ENCODE measurements around the gene ZNF599. TPM values are rescaled to one million over a fixed set of nuclear protein-coding genes. Genes with fewer than 3 reads are reported as not detected.
A peak's percentile ranks its signal among the peaks of the same experiment; 100 is the strongest.

Gene ZNF599
- total and polyA plus RNA-seq, 7 donors = 1.6 to 5.6 (median 2.6) TPM

- peak overlapping the region; percentile 96 for H3K27ac ChIP-seq
- no peak for TF ChIP-seq CTCF (IDR thresholded peaks at IDR 0.05)
- ATAC-seq = no peak
- intact Hi-C loops (cut with DNase I) = loop anchor here (5.0 to 10.0 kb wide), 2 partner anchors 38 to 60 kb away; partner anchors contain the start of genes SCGB2B2 (in 1 of the 2), ZNF302 (in 1 of the 2) and ZNF599 (in 1 of the 2)
- H3K27me3 ChIP-seq (ENCODE audit: insufficient read depth in 3 of 3, low read length in 2 of 3) = no peaks in the 10 kb centered on the region
- peak overlapping the region; percentile 71 for H3K4me3 ChIP-seq
- H3K4me1 ChIP-seq = peaks cover 19% of the 10 kb centered on the region
- no peak for DNase-seq
- 12% methylated on average over 16 of the region's 16 CpGs for WGBS, 3 donors
- peaks cover 11 to 42% of the 10 kb centered on the region in 2 donors for H3K36me3 ChIP-seq (ENCODE audit: insufficient read depth in 1 of 2, low read depth in 1 of 2)
- peaks cover 6% of the 10 kb centered on the region for H3K9me3 ChIP-seq
These were observed 38.4 kb downstream of the ZNF599 start for GRCh38 chr19:34734537-34735103.

GRCh38 chr19:34733746-34734536 lies 39.1 kb downstream of the ZNF599 start, which contains the start of gene ZNF181:
Gene ZNF181, plus strand, starts transcription at chr19:34734243. Its CDS starts 795 bp downstream, at chr19:34735038.
- no peak for TF ChIP-seq CTCF (IDR thresholded peaks at IDR 0.05)

GRCh38 chr19:34733266-34733745 lies 39.7 kb downstream of the ZNF599 start:
- intact Hi-C loops (cut with DNase I) = loop anchor here (5.0 to 10.0 kb wide), 2 partner anchors 39 to 59 kb away; partner anchors contain the start of genes SCGB2B2 (in 1 of the 2), ZNF302 (in 1 of the 2) and ZNF599 (in 1 of the 2)

More at GRCh38 chr19:34733746-34734536, 39.1 kb downstream of the ZNF599 start, which contains the start of gene ZNF181:
- intact Hi-C loops (cut with DNase I) = loop anchor here (5.0 to 10.0 kb wide), 2 partner anchors 38 to 59 kb away; partner anchors contain the start of genes SCGB2B2 (in 1 of the 2), ZNF302 (in 1 of the 2) and ZNF599 (in 1 of the 2)
- 0 to 1% (median 0%) methylated on average over 62 to 67 of the region's 67 CpGs for WGBS, 3 donors
- Histone ChIP-seq H3K27ac (peak within 1 kb of the TSS; percentile 96), H3K4me3 (peak within 1 kb of the TSS; percentile 71), H3K9me3 (peaks cover 6% of the 10 kb centered on the region), H3K4me1 (peaks cover 19% of the 10 kb centered on the region), H3K36me3 (ENCODE audit: insufficient read depth in 1 of 2, low read depth in 1 of 2) (peaks cover 5 to 35% of the 10 kb centered on the region in 2 donors), H3K27me3 (ENCODE audit: insufficient read depth in 3 of 3, low read length in 2 of 3) (no peaks in the 10 kb centered on the region)
- peak; percentile 91 to 95 (median 94) for ATAC-seq
- DNase-seq = peak; percentile 91 to 94

More at GRCh38 chr19:34733266-34733745, 39.7 kb downstream of the ZNF599 start:
- peak overlapping the region; percentile 96 for H3K27ac ChIP-seq
- ATAC-seq = peak; percentile 23 to 48 (median 32)
- peaks cover 4 to 28% of the 10 kb centered on the region in 2 donors for H3K36me3 ChIP-seq (ENCODE audit: insufficient read depth in 1 of 2, low read depth in 1 of 2)
- 0 to 1% (median 0%) methylated on average over 13 of the region's 13 CpGs for WGBS, 3 donors
- peak; percentile 49 to 71 for DNase-seq
- TF ChIP-seq CTCF (IDR thresholded peaks at IDR 0.05) = no peak
- peaks cover 19% of the 10 kb centered on the region for H3K4me1 ChIP-seq
- no peaks in the 10 kb centered on the region for H3K27me3 ChIP-seq (ENCODE audit: insufficient read depth in 3 of 3, low read length in 2 of 3)
- H3K4me3 ChIP-seq = peak overlapping the region; percentile 71
- peaks cover 2% of the 10 kb centered on the region for H3K9me3 ChIP-seq

All from psoas muscle (tissue), 8 donors.